22Rv1 (cell line): ENCODE results near the gene PALLD.

Source experiments
- CTCF ChIP-seq: fragments of 450-650 bp; IDR thresholded peaks from 2 replicates; pipeline ENCODE4 v1.5.1; 2017; ENCODE audit warnings: mild to moderate bottlenecking
- ZFX ChIP-seq: fragments of 450-650 bp; IDR thresholded peaks from 2 replicates; pipeline ENCODE4 v1.6.1; 2017; ENCODE audit warnings: antibody characterized with exemption, borderline replicate concordance

- TF ChIP-seq CTCF (no peak), ZFX (no peak)
These were observed 259.0 kb downstream of the PALLD start for GRCh38 chr4:168755598-168756477.
